ENCODE results near the gene BCL11B. TPM values are rescaled to one million over a fixed set of nuclear protein-coding genes. Genes with fewer than 3 reads are reported as not detected.

The BCL11B gene
- total and polyA plus RNA-seq, 9 of the 15 experiments (the other 6 are each of a cell fraction or from before 2014, with no cell fraction given), result 0.09 TPM; not detected in 8

DNA sequence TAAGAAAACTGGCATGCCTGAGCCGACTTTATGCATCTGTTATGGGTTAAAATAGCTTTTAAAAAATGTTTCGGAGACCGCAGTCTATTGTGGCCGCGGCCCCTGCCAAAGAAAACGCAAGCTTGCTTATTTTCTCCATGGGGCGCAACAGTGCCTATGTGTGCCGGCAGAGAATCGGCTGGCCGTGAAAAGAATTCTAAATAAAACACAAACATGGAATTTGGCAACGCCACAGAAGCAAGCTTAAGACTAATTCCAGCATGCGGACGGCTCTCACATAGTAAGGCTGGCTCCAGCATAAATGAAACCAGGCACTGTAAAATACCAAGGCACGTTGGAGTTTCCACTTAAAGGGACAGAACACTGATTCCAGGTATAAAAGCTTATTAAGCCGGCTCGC lies 56.7 kb downstream of the BCL11B start:
- no TSS peak for BruUV-seq (replicated peaks)
- H3K36me3 ChIP-seq (ENCODE audit: control insufficient read depth, insufficient read depth, low read length), result no peaks in the 10 kb centered on the region
- H3K27ac ChIP-seq (ENCODE audit: extremely low read depth, low read depth, low read length), result no peak overlapping the region
- no peaks in the 10 kb centered on the region for H4K20me1 ChIP-seq (replicated peaks; ENCODE audit: control insufficient read depth, insufficient read depth, low read length)
- no peak overlapping the region for H3K4me2 ChIP-seq (ENCODE audit: insufficient read depth, low read length)
- DNase-seq (ENCODE audit: extremely low read depth in 1 of 4, low spot score in 3 of 4) (no peak), FAIRE-seq (no peak), ATAC-seq (no peak)
- no peak overlapping the region for H3K4me3 ChIP-seq
- H3K9me3 ChIP-seq (replicated peaks; ENCODE audit: control insufficient read depth, insufficient read depth, low read depth, low read length), result no peaks in the 10 kb centered on the region
- in situ Hi-C loops (cut with MboI) (no loop called here), intact Hi-C loops (cut with micrococcal nuclease) (no loop called here)
- no peak overlapping the region for H3K9ac ChIP-seq (ENCODE audit: insufficient read depth in 1 of 2, low read depth in 2 of 2, low read length in 2 of 2)
- ChIA-PET CTCF (ENCODE audit: low intra/inter-chr PET ratio) (no interaction called here), POLR2A (no interaction called here)
- no peaks in the 10 kb centered on the region for H3K9me1 ChIP-seq (ENCODE audit: control insufficient read depth, insufficient read depth, low read length)
- TF ChIP-seq CREBBP (IDR thresholded peaks at IDR 0.05; ENCODE audit: low read depth, low read length) (no peak), TBP (optimal IDR thresholded peaks at IDR 0.05; ENCODE audit: low read depth, low read length) (no peak), ZNF239 (CRISPR knock-in tag; IDR thresholded peaks at IDR 0.05) (no peak), POLR2AphosphoS5 (IDR thresholded peaks at IDR 0.05; ENCODE audit: control insufficient read depth, insufficient read depth, low read depth, low read length) (no peak), SAFB (IDR thresholded peaks at IDR 0.05; ENCODE audit: borderline replicate concordance, low read depth, low read length) (no peak), SREBF2 (CRISPR knock-in tag; IDR thresholded peaks at IDR 0.05) (no peak), ZNF561 (CRISPR knock-in tag; conservative IDR thresholded peaks at IDR 0.05) (no peak), ZNF212 (CRISPR knock-in tag; IDR thresholded peaks at IDR 0.05) (no peak), ETV1 (tag; conservative IDR thresholded peaks at IDR 0.05; ENCODE audit: low read depth) (no peak), CC2D1A (IDR thresholded peaks at IDR 0.05) (no peak), ZC3H4 (CRISPR knock-in tag; IDR thresholded peaks at IDR 0.05; ENCODE audit: borderline replicate concordance) (no peak)
- TF ChIP-seq, protein P1, sequence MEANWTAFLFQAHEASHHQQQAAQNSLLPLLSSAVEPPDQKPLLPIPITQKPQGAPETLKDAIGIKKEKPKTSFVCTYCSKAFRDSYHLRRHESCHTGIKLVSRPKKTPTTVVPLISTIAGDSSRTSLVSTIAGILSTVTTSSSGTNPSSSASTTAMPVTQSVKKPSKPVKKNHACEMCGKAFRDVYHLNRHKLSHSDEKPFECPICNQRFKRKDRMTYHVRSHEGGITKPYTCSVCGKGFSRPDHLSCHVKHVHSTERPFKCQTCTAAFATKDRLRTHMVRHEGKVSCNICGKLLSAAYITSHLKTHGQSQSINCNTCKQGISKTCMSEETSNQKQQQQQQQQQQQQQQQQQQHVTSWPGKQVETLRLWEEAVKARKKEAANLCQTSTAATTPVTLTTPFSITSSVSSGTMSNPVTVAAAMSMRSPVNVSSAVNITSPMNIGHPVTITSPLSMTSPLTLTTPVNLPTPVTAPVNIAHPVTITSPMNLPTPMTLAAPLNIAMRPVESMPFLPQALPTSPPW (CRISPR knock-in tag; IDR thresholded peaks at IDR 0.05), result no peak
- H3K4me1 ChIP-seq (replicated peaks in 1 of 2; ENCODE audit: control insufficient read depth in 2 of 2, insufficient read depth in 2 of 2, low read length in 2 of 2), result no peaks in the 10 kb centered on the region
- H2AFZ ChIP-seq (ENCODE audit: low read depth, low read length), result no peak overlapping the region
- H3K27me3 ChIP-seq (ENCODE audit: control insufficient read depth in 2 of 2, insufficient read depth in 2 of 2, low read length in 2 of 2), result peaks cover 0 to 7% of the 10 kb centered on the region in 2 experiments; a peak in 1 of 5 replicates
- 0% methylated on average over 13 of the region's 16 CpGs for WGBS (ENCODE audit: insufficient coverage, low coverage, missing lambda C conversion rate)
- H3K79me2 ChIP-seq (ENCODE audit: control insufficient read depth, insufficient read depth, low read length), result no peaks in the 10 kb centered on the region
